Measurements from ENCODE around the gene SPPL2A. TPM values are rescaled to one million over a fixed set of nuclear protein-coding genes. Genes with fewer than 3 reads are reported as not detected.

SPPL2A gene
- total and polyA plus RNA-seq, 9 of the 15 experiments (the other 6 are each of a cell fraction or from before 2014, with no cell fraction given), result 9.8 to 66.1 (median 38.0) TPM

DNA sequence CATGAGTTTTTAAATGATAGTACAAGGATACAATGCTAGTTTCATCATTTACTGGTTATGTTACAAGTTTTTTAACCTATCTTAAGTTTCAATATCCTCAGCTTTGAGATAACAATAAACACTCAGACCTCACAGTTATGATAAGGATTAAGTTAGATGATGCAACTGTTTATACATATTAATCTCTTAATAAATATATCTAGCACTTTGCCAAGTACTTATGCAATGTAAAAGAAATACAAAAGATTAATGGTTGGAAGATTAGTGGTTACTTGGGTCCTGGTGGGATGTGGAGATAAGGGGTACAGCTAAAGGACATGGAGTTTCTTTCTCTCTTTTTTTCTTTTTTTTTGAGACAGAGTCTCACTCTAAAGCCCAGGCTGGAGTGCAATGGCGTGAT lies 12.0 kb downstream of the SPPL2A start (continued):
- TF ChIP-seq, protein P1, sequence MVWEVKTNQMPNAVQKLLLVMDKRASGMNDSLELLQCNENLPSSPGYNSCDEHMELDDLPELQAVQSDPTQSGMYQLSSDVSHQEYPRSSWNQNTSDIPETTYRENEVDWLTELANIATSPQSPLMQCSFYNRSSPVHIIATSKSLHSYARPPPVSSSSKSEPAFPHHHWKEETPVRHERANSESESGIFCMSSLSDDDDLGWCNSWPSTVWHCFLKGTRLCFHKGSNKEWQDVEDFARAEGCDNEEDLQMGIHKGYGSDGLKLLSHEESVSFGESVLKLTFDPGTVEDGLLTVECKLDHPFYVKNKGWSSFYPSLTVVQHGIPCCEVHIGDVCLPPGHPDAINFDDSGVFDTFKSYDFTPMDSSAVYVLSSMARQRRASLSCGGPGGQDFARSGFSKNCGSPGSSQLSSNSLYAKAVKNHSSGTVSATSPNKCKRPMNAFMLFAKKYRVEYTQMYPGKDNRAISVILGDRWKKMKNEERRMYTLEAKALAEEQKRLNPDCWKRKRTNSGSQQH (CRISPR knock-in tag; IDR thresholded peaks at IDR 0.05), result no peak
- no peak for TF ChIP-seq ZBTB43 (CRISPR knock-in tag; IDR thresholded peaks at IDR 0.05)
- no peak for TF ChIP-seq PBX2 (CRISPR knock-in tag; IDR thresholded peaks at IDR 0.05; ENCODE audit: low read depth)
- TF ChIP-seq PBX2 (tag; conservative IDR thresholded peaks at IDR 0.05; ENCODE audit: low read depth), result peak; percentile 72
- TF ChIP-seq SOX6 (IDR thresholded peaks at IDR 0.05), result peak; percentile 91
- no peak for TF ChIP-seq ZNF224 (CRISPR knock-in tag; IDR thresholded peaks at IDR 0.05)
- TF ChIP-seq HDAC2 (IDR thresholded peaks at IDR 0.05), result 0 out of 2 replicates have a peak, but pooled peaks have one; percentile 43
- no peak for TF ChIP-seq PTBP1 (IDR thresholded peaks at IDR 0.05; ENCODE audit: low read depth, low read length)
- TF ChIP-seq MAFF (IDR thresholded peaks at IDR 0.05; ENCODE audit: low read length), result no peak
- TF ChIP-seq TAF1 (IDR thresholded peaks at IDR 0.05; ENCODE audit: control insufficient read depth, extremely low read depth, insufficient read depth, low read length, severe bottlenecking), result no peak
- peak in 1 of 2 experiments; percentile 45; a peak in 2 of 4 replicates for TF ChIP-seq RCOR1 (IDR thresholded peaks at IDR 0.05; ENCODE audit: borderline replicate concordance in 1 of 2, low read depth in 2 of 2, low read length in 2 of 2)
- TF ChIP-seq SMAD3 (CRISPR knock-in tag; conservative IDR thresholded peaks at IDR 0.05), result no peak
- TF ChIP-seq CEBPB (tag; IDR thresholded peaks at IDR 0.05), result peak; percentile 90
- TF ChIP-seq TBL1XR1 (IDR thresholded peaks at IDR 0.05; ENCODE audit: low read length in 2 of 2), result peak in 1 of 2 experiments; percentile 70; a peak in 2 of 4 replicates
- TF ChIP-seq HSF4 (CRISPR knock-in tag; IDR thresholded peaks at IDR 0.05; ENCODE audit: borderline replicate concordance), result no peak
- no peak for TF ChIP-seq HMG20A (CRISPR knock-in tag; conservative IDR thresholded peaks at IDR 0.05)
- TF ChIP-seq HINFP (tag; conservative IDR thresholded peaks at IDR 0.05; ENCODE audit: low read depth), result no peak
- peak; percentile 62; the same call in 1 of the 2 replicates for TF ChIP-seq MTA1 (IDR thresholded peaks at IDR 0.05; ENCODE audit: borderline replicate concordance)
- TF ChIP-seq HDAC3 (IDR thresholded peaks at IDR 0.05; ENCODE audit: borderline replicate concordance, partially characterized antibody), result peak; percentile 53
- TF ChIP-seq SMARCB1 (IDR thresholded peaks at IDR 0.05; ENCODE audit: insufficient read length, low read depth), result peak; percentile 30
